ENCODE measurements around the gene TPRX2. TPM values are rescaled to one million over a fixed set of nuclear protein-coding genes. Genes with fewer than 3 reads are reported as not detected.

TPRX2 gene
- total and polyA plus RNA-seq, 2 of the 13 experiments (the other 11 are each of a cell fraction or from before 2014, with no cell fraction given): not detected

- peak; percentile 53; the same call in 1 of the 2 replicates for TF ChIP-seq SP4 (CRISPR knock-in tag; IDR thresholded peaks at IDR 0.05)
- 0 out of 2 replicates have a peak, but pooled peaks have one; percentile 23 for TF ChIP-seq HDAC2 (CRISPR knock-in tag; IDR thresholded peaks at IDR 0.05)
- TF ChIP-seq ZNF792 (CRISPR knock-in tag; IDR thresholded peaks at IDR 0.05): no peak
- TF ChIP-seq MEF2D (CRISPR knock-in tag; IDR thresholded peaks at IDR 0.05): peak; percentile 26
- peak in 1 of 2 experiments; percentile 15; a peak in 1 of 4 replicates for TF ChIP-seq HMGXB4 (CRISPR knock-in tag; IDR thresholded peaks at IDR 0.05; ENCODE audit: borderline replicate concordance in 1 of 2, low read depth in 1 of 2)
- TF ChIP-seq, protein P1, sequence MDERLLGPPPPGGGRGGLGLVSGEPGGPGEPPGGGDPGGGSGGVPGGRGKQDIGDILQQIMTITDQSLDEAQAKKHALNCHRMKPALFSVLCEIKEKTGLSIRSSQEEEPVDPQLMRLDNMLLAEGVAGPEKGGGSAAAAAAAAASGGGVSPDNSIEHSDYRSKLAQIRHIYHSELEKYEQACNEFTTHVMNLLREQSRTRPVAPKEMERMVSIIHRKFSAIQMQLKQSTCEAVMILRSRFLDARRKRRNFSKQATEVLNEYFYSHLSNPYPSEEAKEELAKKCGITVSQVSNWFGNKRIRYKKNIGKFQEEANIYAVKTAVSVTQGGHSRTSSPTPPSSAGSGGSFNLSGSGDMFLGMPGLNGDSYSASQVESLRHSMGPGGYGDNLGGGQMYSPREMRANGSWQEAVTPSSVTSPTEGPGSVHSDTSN (CRISPR knock-in tag; IDR thresholded peaks at IDR 0.05): peak; percentile 97
- 0 out of 2 replicates have a peak, but pooled peaks have one; percentile 37 for TF ChIP-seq ZNF766 (CRISPR knock-in tag; IDR thresholded peaks at IDR 0.05; ENCODE audit: borderline replicate concordance)
- TF ChIP-seq, protein P2, sequence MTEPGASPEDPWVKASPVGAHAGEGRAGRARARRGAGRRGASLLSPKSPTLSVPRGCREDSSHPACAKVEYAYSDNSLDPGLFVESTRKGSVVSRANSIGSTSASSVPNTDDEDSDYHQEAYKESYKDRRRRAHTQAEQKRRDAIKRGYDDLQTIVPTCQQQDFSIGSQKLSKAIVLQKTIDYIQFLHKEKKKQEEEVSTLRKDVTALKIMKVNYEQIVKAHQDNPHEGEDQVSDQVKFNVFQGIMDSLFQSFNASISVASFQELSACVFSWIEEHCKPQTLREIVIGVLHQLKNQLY (CRISPR knock-in tag; IDR thresholded peaks at IDR 0.05): peak; percentile 50; the same call in 1 of the 2 replicates
- peak; percentile 64; the same call in 1 of the 2 replicates for TF ChIP-seq FOXO1 (CRISPR knock-in tag; IDR thresholded peaks at IDR 0.05)
- TF ChIP-seq EED (CRISPR knock-in tag; IDR thresholded peaks at IDR 0.05): no peak
- TF ChIP-seq, protein P3, sequence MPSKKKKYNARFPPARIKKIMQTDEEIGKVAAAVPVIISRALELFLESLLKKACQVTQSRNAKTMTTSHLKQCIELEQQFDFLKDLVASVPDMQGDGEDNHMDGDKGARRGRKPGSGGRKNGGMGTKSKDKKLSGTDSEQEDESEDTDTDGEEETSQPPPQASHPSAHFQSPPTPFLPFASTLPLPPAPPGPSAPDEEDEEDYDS (CRISPR knock-in tag; IDR thresholded peaks at IDR 0.05): peak; percentile 100
- TF ChIP-seq, protein P4, sequence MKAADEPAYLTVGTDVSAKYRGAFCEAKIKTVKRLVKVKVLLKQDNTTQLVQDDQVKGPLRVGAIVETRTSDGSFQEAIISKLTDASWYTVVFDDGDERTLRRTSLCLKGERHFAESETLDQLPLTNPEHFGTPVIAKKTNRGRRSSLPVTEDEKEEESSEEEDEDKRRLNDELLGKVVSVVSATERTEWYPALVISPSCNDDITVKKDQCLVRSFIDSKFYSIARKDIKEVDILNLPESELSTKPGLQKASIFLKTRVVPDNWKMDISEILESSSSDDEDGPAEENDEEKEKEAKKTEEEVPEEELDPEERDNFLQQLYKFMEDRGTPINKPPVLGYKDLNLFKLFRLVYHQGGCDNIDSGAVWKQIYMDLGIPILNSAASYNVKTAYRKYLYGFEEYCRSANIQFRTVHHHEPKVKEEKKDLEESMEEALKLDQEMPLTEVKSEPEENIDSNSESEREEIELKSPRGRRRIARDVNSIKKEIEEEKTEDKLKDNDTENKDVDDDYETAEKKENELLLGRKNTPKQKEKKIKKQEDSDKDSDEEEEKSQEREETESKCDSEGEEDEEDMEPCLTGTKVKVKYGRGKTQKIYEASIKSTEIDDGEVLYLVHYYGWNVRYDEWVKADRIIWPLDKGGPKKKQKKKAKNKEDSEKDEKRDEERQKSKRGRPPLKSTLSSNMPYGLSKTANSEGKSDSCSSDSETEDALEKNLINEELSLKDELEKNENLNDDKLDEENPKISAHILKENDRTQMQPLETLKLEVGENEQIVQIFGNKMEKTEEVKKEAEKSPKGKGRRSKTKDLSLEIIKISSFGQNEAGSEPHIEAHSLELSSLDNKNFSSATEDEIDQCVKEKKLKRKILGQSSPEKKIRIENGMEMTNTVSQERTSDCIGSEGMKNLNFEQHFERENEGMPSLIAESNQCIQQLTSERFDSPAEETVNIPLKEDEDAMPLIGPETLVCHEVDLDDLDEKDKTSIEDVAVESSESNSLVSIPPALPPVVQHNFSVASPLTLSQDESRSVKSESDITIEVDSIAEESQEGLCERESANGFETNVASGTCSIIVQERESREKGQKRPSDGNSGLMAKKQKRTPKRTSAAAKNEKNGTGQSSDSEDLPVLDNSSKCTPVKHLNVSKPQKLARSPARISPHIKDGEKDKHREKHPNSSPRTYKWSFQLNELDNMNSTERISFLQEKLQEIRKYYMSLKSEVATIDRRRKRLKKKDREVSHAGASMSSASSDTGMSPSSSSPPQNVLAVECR (CRISPR knock-in tag; IDR thresholded peaks at IDR 0.05; ENCODE audit: borderline replicate concordance): peak; percentile 51; the same call in 1 of the 2 replicates
- TF ChIP-seq POLR2AphosphoS5 (IDR thresholded peaks at IDR 0.05; ENCODE audit: low read depth, low read length): peak; percentile 99
- no peak for TF ChIP-seq ZNF335 (CRISPR knock-in tag; IDR thresholded peaks at IDR 0.05)
- TF ChIP-seq ZSCAN31 (CRISPR knock-in tag; IDR thresholded peaks at IDR 0.05; ENCODE audit: low read depth): 0 out of 2 replicates have a peak, but pooled peaks have one; percentile 53
- TF ChIP-seq BORCS8-MEF2B (CRISPR knock-in tag; IDR thresholded peaks at IDR 0.05): 0 out of 2 replicates have a peak, but pooled peaks have one; percentile 52
- peak; percentile 59; the same call in 1 of the 2 replicates for TF ChIP-seq NR2C2 (CRISPR knock-in tag; IDR thresholded peaks at IDR 0.05; ENCODE audit: borderline replicate concordance)
- peak; percentile 63; the same call in 1 of the 2 replicates for TF ChIP-seq KLF15 (CRISPR knock-in tag; IDR thresholded peaks at IDR 0.05; ENCODE audit: borderline replicate concordance)
- peak; percentile 81 for TF ChIP-seq TCF7 (IDR thresholded peaks at IDR 0.05; ENCODE audit: low read depth)
- TF ChIP-seq FOXJ3 (CRISPR knock-in tag; IDR thresholded peaks at IDR 0.05; ENCODE audit: borderline replicate concordance): peak; percentile 57; the same call in 1 of the 2 replicates
- peak; percentile 44 for TF ChIP-seq MED8 (CRISPR knock-in tag; IDR thresholded peaks at IDR 0.05; ENCODE audit: insufficient replicate concordance)
These were observed 33.1 kb downstream of the TPRX2 start (continued) for GRCh38 chr19:47891923-47892666.
